ENCODE measurements around the gene STXBP2. TPM values are rescaled to one million over a fixed set of nuclear protein-coding genes. Genes with fewer than 3 reads are reported as not detected.
"Not testable (repeated sequence)": the region's sequence is repeated elsewhere in the genome, so short reads cannot be mapped to it uniquely, and the experiment has no call there.

STXBP2 gene
- total RNA-seq, 1 experiment from 2014 or later: 0.12 TPM

DNA sequence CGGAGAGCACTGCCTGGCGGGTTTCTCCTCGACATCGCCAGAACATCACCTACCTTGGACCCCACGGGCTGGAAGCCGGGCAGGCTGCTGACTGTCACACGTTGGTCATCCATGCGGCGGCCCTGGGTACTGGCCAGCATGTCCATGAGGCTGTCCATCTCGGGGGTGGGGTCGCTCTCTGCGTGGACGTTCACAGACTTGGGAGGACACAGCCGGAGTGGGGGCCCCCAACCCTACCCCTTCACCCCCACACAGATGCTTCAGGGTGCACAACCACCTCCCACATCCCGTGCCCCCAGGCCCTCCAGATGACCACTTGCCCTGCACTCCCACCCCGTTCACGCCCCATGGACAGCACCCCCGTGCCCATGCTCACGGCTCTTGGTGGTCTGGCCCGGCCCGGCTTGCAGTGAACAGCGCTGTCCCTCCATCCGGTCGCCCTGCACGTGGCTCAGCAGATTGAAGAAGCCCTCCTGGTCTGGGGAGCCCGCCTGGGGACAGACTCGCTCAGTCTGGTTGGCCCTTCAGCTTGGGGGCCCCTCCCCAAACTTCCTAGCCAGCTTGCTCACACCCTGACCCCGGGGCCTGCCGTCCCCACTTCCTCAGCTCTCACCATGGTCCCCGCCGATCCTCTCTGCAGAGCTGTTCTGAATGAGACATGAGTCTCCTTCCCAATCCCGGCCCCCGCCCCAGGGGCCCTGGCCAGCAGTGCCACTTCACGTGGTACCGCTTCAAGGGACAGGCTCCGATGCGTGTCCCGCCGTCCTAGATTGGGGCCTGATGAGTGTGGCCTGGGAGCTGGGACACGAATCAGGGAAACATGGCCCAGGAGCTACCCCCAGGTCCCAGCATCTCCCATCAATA lies 4.3 kb upstream of the STXBP2 start:
- no peak for DNase-seq (ENCODE audit: low spot score)

DNA sequence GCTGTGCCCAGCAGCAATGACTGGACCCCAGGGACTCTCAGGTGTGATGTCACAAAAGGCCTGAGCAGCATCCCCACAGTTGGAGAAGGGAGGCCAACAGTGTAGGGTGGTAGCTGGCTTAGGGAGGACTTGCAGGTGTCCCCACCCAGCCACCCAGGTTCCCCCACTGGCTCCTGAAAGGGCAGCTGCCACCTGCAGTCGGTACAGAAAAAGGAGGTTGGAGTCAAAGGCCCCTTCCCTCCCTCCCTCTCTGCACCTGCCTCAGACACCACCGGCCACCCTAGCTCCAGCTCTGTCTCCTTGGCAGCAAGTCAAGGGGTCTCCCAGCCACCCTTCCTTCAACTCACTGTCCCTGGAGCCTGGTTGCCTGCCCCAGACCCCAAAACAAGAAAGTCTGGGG lies 3.2 kb upstream of the STXBP2 start, which contains the start of gene PCP2:
TSS of gene PCP2 (minus strand) at position 22 of the 400 bp plus-strand sequence. CDS start 262 bp downstream, outside the sequence.
- DNase-seq (ENCODE audit: low spot score): no peak

- DNase-seq (ENCODE audit: low spot score): no peak
Observed at GRCh38 chr19:7635670-7636069, 1.2 kb upstream of the STXBP2 start.

DNA sequence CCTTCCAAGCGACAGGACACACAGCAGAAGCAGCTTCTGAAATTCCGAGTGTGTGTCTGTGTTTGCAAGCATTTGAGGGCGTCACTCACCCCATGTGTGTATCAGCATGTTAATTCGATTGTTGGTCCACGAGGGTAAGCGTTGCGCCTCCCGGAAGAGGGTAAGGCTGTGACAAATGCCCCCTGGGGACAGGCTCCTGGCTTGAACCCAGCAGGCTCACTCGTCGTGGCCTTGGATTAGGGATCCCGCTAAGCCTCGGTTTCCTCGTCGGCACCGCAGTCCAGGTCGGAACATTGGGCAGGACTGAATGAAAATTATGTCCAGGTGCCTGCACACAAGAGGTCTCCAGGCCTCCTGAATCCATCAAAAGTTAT lies 606 bp upstream of the STXBP2 start:
- no peak for DNase-seq (ENCODE audit: low spot score)

GRCh38 chr19:7637374-7638256 lies 705 bp downstream of the STXBP2 start:
- no peak for DNase-seq (ENCODE audit: low spot score)

GRCh38 chr19:7638802-7639465 lies 2.0 kb downstream of the STXBP2 start:
- DNase-seq (ENCODE audit: low spot score): no peak

GRCh38 chr19:7639863-7640348 lies 3.0 kb downstream of the STXBP2 start:
- DNase-seq (ENCODE audit: low spot score): no peak

DNA sequence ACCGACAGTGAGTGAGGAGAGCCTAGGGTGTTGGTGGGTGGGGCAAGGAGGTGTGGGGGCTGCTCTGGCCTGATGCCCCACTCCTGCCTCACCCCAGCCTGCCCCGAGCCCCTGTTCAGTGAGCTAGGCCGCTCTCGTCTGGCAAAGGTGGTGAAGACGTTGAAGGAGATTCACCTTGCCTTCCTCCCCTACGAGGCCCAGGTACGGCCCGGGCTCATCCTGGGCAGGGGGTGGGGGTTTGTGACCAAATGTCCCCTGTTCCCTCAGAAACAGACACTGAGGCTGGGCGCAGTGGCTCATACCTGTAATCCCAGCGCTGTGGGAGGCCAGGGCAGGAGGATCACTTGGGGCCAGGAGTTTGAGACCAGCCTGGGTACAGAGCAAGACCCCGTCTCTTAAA lies 3.9 kb downstream of the STXBP2 start:
- DNase-seq (ENCODE audit: low spot score): no peak

DNA sequence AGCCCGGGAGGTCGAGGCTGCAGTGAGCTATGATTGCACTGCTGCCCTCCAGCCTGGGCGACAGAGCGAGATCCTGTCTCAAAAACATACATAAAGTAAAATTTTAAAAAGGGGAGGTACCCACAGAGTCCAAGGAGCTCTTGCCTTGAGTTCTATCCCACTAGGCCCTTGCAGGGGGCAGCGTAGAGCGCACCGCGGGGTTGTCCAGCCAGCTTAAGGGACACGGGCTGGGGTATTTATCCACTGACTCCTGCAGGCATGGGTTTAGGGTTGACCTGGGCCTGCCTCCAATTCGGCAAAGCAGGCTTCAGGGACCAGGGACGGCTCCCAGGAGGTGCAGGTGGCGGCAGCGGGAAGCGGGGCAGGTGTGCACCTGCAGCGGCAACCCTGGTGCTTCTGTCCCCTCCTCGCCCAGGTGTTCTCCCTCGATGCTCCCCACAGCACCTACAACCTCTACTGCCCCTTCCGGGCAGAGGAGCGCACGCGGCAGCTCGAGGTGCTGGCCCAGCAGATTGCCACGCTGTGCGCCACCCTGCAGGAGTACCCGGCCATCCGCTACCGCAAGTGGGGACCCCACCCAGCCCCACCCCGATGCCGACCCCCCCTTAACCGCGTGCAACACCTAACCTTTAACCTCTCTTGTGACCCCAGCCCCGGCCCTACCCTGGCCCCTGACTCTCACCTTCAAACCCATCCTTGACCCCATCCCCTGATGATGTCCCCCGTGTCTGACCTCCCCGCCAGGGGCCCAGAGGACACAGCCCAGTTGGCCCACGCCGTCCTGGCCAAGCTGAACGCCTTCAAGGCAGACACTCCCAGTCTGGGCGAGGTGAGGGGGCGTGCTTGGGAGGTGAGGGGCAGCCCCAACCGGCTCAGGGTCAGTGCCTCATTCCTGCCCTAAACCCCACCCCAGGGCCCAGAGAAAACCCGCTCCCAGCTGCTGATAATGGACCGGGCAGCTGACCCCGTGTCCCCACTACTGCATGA lies 4.7 kb downstream of the STXBP2 start:
- DNase-seq (ENCODE audit: low spot score): no peak

GRCh38 chr19:7642295-7643030 lies 5.6 kb downstream of the STXBP2 start:
- DNase-seq (ENCODE audit: low spot score): no peak

GRCh38 chr19:7643031-7643415 lies 6.1 kb downstream of the STXBP2 start:
- DNase-seq (ENCODE audit: low spot score): no peak

DNA sequence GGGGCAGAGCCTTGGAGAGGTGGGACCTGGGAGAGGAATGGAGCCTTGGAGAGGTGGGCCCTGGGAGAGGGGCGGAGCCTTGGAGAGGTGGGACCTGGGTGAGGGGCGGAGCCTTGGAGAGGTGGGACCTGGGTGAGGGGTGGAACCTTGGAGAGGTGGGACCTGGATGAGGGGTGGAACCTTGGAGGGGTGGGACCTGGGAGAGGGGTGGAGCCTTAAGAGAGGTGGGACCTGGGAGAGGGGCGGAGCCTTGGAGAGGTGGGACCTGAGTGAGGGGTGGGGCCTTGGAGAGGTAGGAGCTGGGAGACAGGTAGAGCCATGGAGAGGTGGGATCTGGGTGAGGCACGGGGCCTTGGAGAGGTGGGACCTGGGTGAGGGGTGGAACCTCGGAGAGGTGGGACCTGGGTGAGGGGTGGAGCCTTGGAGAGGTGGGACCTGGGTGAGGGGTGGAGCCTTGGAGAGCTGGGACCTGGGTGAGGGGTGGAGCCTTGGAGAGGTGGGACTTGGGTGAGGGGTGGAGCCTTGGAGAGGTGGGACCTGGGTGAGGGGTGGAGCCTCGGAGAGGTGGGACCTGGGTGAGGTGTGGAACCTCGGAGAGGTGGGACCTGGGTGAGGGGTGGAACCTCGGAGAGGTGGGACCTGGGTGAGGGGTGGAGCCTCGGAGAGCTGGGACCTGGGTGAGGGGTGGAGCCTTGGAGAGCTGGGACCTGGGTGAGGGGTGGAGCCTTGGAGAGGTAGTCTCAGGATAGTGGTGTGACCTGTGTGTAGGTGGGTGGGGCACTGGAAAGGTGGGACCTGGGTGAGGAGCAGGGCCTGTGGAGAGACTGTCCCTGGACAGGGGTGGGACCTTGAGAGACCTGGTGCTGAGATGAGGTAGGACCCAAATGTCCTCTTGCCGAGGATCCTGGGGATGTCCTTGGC lies 7.0 kb downstream of the STXBP2 start:
- not testable (repeated sequence) for DNase-seq (ENCODE audit: low spot score)

- DNase-seq (ENCODE audit: low spot score): no peak
Observed at GRCh38 chr19:7644550-7644877, 7.6 kb downstream of the STXBP2 start.

DNA sequence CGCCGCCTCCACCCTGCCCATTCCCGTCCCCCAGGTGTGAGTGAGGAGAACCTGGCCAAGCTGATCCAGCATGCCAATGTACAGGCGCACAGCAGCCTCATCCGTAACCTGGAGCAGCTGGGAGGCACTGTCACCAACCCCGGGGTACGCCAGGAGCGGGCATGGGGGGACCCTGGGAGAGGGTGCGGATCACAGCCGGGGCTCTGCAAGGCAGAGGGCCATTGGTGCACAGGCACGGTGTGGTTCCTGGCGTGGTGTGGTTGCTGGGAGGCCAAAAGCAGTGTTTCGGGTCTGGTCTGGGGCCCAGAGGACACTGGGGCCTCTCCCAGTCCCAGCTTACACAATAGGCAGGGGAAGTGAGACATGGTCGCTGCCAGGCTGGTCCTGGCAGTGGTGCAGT lies 8.3 kb downstream of the STXBP2 start:
- no peak for DNase-seq (ENCODE audit: low spot score)

DNA sequence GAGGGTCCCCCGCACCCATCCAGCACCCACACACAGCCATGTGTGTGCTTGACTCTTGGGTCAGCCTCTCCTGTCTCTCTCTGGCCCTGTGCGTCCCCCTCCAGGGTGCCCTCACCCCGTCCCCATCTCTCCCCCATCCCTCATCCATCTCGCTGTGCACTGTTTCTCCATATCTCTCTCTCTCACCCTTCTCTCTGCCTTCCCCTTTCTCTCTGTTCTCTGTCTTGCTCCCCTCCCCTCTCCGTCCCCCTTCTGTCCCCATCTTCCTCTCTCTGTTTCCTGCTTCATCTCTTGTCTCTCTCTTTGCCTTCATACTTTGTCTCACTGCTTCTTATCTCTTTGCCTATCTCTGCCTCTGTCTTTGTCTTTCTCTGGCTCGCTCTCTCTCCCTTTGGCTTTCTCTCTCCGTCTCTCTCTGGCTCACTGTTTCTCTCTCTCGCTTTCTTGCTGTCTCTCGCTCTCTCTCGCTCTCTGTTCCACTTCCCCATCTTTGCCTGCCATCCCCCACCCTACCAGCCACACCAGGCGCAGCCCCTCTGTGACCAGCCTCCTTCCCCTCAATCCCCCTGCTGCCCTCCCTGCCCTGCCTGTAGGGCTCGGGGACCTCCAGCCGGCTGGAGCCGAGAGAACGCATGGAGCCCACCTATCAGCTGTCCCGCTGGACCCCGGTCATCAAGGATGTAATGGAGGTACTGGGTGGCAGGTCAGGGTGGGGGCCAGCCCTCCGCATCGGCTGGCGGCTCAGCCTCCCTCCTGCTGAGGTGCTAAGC lies 8.9 kb downstream of the STXBP2 start:
- DNase-seq (ENCODE audit: low spot score): no peak

DNA sequence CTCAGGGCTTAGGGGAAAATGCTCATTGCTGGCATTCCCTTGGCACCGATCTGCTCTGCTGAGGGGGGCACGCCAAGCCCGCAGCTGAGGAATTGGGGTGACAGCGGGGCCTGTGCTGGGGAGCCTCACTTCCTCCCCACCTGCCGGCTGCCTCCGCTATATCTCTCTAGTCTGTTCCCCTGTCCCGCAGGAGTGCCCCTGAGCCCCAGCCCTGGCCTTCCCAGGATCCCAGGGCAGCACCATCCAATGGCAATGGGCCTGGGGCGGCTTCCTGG lies 9.5 kb downstream of the STXBP2 start:
- no peak for DNase-seq (ENCODE audit: low spot score)

- DNase-seq (ENCODE audit: low spot score): no peak
Observed at GRCh38 chr19:7647156-7647555, 10.2 kb downstream of the STXBP2 start.

- DNase-seq (ENCODE audit: low spot score): no peak
Observed at GRCh38 chr19:7648265-7649014, 11.5 kb downstream of the STXBP2 start.

Measured in A172 (cell line).